Measurements from ENCODE around the gene EPAS1. TPM values are rescaled to one million over a fixed set of nuclear protein-coding genes. Genes with fewer than 3 reads are reported as not detected.

The EPAS1 gene
- total and polyA plus RNA-seq, 9 of the 15 experiments (the other 6 are each of a cell fraction or from before 2014, with no cell fraction given), result 0.25 to 11.2 (median 4.1) TPM

GRCh38 chr2:46355756-46356155 is 58.5 kb downstream of the EPAS1 start (continued):
- TF ChIP-seq CHD7 (IDR thresholded peaks at IDR 0.05; ENCODE audit: low read depth, low read length) (no peak), HDAC6 (IDR thresholded peaks at IDR 0.05; ENCODE audit: low read depth, low read length) (no peak), ZHX1 (conservative IDR thresholded peaks at IDR 0.05; ENCODE audit: low read length) (no peak), POLR2A (conservative IDR thresholded peaks at IDR 0.05) (no peak), ZNF280A (IDR thresholded peaks at IDR 0.05; ENCODE audit: low read depth, partially characterized antibody) (no peak), ZBTB17 (CRISPR knock-in tag; IDR thresholded peaks at IDR 0.05) (no peak), PPARD (CRISPR knock-in tag; IDR thresholded peaks at IDR 0.05) (no peak), PCBP2 (IDR thresholded peaks at IDR 0.05; ENCODE audit: low read depth, low read length, poor library complexity, severe bottlenecking) (no peak), RAD51 (IDR thresholded peaks at IDR 0.05; ENCODE audit: borderline replicate concordance, low read depth) (no peak), ETV6 (IDR thresholded peaks at IDR 0.05; ENCODE audit: borderline replicate concordance in 1 of 2, low read depth in 2 of 2, low read length in 1 of 2) (no peak), ETV6 (CRISPR knock-in tag; IDR thresholded peaks at IDR 0.05; ENCODE audit: borderline replicate concordance) (no peak), TAF9B (IDR thresholded peaks at IDR 0.05; ENCODE audit: partially characterized antibody) (no peak), BDP1 (IDR thresholded peaks at IDR 0.05; ENCODE audit: insufficient read depth, insufficient read length) (no peak)
